A204.1 (cell line): ENCODE measurements around the gene TENM3.
"Not testable (repeated sequence)": the region's sequence is repeated elsewhere in the genome, so short reads cannot be mapped to it uniquely, and the experiment has no call there.

ENCODE experiments used
- FAIRE-seq: peaks from 2 replicates; lab custom pipeline; 2012; peaks lifted over from hg19 to GRCh38; lab: Jason Lieb, UNC

Gene TENM3

DNA sequence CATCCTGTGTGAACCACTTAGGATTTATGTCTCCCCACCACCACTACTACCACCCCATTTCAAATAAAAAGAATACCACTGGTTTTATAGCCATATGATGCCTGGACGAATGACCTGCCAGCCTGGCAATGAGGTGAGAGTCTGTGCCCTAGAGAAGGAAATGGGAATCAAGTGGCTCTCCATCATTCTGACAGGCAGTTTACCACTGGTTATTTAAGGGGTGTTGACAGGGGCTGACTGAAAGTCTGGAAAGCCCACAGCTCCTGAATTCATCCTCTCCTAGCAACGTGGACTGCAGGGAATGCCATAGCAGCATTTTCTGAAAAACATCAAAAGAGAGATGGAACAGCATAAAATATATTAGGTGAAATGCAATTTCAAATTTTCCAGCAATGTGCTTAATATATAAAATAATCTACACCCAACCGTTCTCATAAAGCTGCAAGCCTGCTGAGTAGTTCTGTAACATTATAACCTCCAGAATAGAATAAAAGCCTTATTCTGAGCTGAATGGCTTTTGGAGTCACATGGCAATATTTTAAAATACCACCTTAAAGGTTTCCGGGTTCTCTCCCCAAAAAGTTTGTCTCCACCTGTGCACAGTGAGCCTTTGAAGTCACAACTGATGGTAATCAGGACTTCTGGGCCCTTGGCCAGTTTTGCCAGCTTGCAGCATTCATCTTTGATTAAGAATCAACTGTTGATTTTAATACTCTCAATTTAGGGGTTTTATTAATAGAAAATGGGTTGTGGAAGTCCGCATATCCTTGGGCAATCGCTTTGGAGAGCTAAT lies 552.4 kb downstream of the TENM3 start:
- no peak for FAIRE-seq

GRCh38 chr4:182799515-182800215 lies 556.5 kb downstream of the TENM3 start:
- no peak for FAIRE-seq

GRCh38 chr4:182800216-182800515 lies 557.0 kb downstream of the TENM3 start:
- FAIRE-seq = no peak

- FAIRE-seq = no peak
Measured at GRCh38 chr4:182801636-182802035, 558.4 kb downstream of the TENM3 start.

- FAIRE-seq = no peak
Measured at GRCh38 chr4:182802621-182803020, 559.4 kb downstream of the TENM3 start.

DNA sequence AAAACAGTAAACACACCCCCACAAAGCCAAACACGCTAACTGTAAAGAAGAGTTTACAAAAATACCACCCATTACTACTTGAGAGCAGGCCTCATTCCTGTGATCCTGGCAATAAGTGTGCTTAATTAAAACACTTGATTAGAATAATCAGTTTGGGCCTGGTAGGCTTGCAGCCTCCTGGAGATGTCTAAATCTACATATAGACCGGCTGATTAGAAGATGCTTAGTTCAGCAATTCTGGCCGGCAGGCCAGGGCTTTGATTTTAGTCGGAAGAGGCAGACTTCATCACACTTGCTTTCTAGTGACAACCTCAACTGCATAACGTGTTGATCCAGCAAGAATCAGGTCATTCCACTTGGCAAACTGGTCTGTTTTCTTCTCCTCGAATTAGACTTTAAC lies 560.0 kb downstream of the TENM3 start:
- FAIRE-seq = no peak

GRCh38 chr4:182804131-182804530 lies 560.9 kb downstream of the TENM3 start:
- FAIRE-seq = no peak

DNA sequence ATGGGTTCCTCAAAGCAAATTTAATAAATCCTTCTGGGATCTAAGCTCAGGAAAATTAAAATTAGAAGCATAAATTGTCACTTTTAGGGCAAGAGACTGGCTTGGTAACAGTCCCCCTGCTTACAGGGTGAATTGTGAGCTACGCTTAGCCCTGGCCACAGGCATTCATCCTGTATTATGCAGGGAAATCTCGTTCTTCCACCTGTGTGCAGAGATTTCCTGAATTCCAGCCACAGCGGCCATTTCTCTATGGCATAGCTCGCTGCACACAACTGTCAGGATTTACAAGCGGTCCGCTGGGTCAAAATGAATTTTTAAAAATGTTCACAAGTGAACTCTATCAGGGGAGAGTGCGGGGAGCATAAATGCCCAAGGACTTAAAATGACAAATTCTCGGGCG lies 562.1 kb downstream of the TENM3 start:
- no peak for FAIRE-seq

DNA sequence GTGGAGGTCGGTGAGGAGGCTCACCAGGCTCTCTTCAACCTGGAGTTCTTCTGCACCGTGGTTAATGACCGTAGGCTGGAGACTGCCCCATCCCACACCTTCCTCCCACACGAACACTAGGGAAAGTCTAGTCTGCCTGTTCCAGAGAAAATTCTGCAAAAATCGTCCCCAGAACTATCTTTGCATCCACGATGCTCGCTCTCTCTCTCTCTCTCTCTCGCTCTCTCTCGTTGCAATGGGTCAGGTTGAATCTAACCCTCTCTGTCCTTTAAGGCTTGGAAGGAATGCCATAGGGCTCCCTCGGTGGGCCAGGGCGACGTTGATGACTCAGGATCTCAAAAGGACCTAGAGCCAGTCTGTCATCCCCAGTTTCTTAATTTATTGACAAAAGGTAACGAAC lies 562.5 kb downstream of the TENM3 start:
- no peak for FAIRE-seq

DNA sequence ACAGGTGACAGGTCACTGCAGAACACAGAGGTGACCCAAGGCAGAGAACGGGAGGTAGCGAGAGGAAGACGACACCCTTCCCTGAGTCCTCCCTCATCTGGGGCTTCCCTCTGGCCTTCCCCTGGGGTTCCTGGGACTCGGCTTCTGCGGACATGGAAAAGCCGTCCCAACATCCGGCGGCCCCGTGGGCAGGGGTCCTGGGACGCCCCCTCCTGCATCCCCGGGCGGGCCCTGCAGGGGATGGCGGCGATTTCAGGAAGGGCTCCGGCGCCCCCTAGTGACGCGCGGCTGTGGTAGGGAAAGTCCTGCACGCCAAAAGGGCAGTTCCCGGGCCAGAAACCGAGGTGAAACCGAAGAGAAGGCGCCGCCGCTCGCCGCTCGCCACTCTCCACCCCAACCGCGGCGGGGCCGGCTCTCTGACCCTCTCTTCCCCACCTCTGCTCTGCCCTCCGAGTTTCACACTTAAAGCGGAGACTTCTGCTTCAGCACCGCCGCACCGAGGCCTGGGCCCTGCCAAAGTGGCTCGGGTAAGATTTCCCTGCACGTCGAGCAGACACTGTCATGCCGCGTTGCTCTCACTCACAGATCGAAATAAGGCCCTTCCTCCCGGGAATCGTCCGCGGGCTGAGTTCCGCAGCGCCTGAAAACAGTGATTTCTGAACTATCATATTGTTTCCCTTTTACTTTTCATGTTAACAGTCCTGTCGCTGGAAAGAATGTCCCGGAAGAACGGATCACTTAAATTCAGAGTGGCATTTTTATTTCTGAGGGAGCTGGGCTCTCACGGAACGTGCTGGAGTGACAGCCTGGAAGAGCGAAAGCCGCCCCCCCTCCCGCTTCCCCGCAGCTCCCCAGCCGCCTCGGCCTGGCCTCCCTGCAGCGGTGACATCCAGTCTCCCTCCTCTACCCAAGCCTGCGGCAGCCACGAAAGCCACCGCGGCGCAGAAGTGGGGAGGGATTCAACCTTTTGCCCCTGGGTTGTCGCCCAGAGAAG lies 563.4 kb downstream of the TENM3 start:
- FAIRE-seq = no peak

DNA sequence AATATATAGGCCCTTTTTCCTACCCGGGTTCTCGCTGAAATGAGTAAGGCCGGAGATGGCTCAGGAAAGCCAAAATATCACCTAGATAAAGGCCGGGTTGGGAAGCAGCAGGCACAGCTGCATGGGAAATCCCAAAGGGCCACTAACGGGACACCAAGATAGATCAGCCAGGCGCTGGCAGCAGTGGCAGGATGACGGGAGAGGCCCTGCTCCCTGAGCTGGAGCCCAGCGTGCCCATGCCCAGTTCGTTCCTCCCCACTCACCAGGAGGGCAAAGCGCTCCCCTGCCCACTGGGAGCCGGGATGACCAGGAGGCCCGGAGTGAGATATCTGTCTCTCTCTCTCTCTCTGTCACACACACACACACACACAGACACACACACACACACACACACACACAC lies 564.1 kb downstream of the TENM3 start:
- FAIRE-seq = no peak

GRCh38 chr4:182807767-182808548 lies 564.8 kb downstream of the TENM3 start:
- FAIRE-seq = no peak

DNA sequence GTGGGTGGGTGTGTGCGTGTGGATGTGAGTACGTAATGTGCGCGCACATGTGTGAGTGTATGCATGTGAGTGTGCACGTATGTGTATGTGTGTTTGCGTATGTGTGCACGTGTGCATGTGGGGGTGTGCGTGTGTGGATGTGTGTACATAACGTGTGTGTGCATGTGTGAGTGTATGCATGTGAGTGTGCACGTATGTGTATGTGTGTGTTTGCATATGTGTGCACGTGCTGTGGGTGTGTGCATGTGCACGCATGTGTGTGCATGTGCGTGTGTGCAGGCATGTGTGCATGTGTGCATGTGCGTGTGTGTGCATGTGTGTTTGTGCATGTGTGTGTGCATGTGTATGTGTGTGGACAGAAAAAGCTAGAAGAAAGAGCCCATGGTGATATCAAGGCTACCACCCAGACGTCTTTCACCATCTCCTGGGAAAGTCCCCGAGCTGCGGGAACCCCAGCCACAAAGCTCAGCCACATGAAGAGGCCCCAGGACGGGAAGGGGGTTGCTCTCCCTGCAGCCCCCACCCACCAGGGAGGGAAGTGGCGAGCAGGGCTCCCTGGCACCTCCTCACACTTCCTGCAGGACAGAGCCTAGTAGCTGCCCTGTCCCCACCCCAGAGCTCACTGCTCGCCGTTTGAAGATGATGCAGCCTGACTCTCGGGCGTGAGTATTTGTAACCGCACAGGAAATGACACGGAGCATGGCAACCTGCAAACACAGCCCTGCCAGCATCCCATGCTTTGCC lies 565.6 kb downstream of the TENM3 start:
- FAIRE-seq = no peak

- FAIRE-seq = no peak
Measured at GRCh38 chr4:182809417-182810102, 566.4 kb downstream of the TENM3 start.

- FAIRE-seq = no peak
Measured at GRCh38 chr4:182810103-182810615, 567.0 kb downstream of the TENM3 start.

- no peak for FAIRE-seq
Measured at GRCh38 chr4:182812916-182813315, 569.7 kb downstream of the TENM3 start.

- not testable (repeated sequence) for FAIRE-seq
Measured at GRCh38 chr4:182814065-182814464, 570.9 kb downstream of the TENM3 start.

DNA sequence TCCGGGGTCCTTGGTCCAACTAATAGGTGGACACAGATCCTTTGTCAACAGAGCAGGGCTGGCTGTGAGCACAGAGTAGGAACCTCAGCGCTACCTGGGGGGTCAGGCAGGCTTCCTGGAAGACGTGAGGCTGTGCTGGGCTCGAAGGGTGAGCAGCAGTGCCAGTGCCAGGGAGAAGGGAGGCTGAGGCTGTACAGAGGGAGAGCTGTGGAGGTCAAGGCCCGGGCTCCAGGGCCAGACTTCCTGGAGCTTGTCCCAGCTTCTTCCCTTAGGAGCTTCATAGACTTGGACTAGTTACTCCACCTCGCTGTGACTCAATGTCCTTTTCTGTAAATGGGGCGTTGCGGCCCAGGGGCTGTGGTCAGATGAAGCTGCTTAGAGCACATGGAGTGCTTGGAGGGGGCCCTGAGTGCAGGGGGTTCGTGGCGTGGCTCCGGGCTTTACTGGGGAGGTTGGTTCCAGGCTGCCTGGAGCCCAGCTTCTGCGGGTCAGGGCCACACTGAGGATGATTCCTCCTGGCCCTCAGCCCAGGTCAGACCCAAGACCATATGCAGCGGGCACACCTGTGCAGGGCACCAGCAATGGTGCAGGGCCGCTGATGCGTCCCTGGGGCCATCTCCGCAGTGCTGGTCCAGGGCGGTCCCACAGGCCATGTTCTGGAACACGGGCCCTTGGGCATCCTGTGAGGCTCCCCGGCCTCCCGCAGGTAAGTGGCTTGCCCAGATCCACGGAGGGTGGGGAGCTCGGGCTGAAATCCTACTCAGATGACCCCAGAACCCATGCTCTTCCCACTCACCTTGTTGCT lies 575.9 kb downstream of the TENM3 start:
- no peak for FAIRE-seq

GRCh38 chr4:182819751-182820150 lies 576.5 kb downstream of the TENM3 start:
- no peak for FAIRE-seq

DNA sequence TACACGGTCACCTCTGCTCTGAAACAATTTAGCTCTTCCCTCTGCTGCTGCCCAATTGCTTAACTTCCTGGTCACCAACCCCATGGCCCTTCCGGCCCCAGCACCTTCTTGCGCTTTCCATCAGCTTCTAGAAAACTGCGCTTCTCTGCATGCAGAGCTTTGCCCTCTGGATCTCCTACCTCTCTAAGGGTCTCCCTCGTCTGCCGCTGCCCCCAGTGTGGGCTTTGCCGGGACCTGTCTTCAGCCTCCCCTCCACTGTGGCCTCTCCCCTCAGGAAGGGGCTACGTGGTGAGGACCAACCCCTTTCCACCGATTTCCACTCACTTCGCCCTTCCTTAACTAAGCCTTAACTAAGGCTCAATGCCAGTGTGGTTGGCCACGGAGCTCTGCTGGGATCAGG lies 579.4 kb downstream of the TENM3 start:
- no peak for FAIRE-seq
